Endodermal cell (in vitro differentiated cells): ENCODE data around the gene TBX15. TPM values are rescaled to one million over a fixed set of nuclear protein-coding genes. Genes with fewer than 3 reads are reported as not detected.

Experiments used
- DNase-seq: peaks from one replicate; pipeline ENCODE4 v3.0.0-alpha.2; 2017
- H3K27ac ChIP-seq: 2 replicates; pipeline ENCODE4 v1.5.1; 2013; ENCODE audit warnings: mild to moderate bottlenecking, low read depth, low read length, moderate library complexity
- H3K27me3 ChIP-seq: 2 replicates; pipeline ENCODE4 v1.6.1; 2013; ENCODE audit warnings: mild to moderate bottlenecking, low read length, moderate library complexity; ENCODE audit not compliant: insufficient read depth, control insufficient read depth, poor library complexity, severe bottlenecking
- H3K36me3 ChIP-seq: 2 replicates; pipeline ENCODE4 v1.7.0; 2013; ENCODE audit warnings: mild to moderate bottlenecking, low read length, moderate library complexity; ENCODE audit not compliant: control insufficient read depth, insufficient read depth
- H3K4me1 ChIP-seq: one replicate; pipeline ENCODE4 v1.7.0; 2013; ENCODE audit warnings: low read length; ENCODE audit not compliant: control insufficient read depth, insufficient read depth
- H3K4me3 ChIP-seq: 2 replicates; pipeline ENCODE4 v1.5.1; 2013; ENCODE audit warnings: mild to moderate bottlenecking, low read length, moderate library complexity
- H3K9ac ChIP-seq: 2 replicates; pipeline ENCODE4 v1.6.1; 2013; ENCODE audit warnings: mild to moderate bottlenecking, low read length, moderate library complexity; ENCODE audit not compliant: poor library complexity, severe bottlenecking; ENCODE audit errors: extremely low read depth
- H3K9me3 ChIP-seq: 2 replicates; pipeline ENCODE4 v1.6.1; 2013; ENCODE audit warnings: mild to moderate bottlenecking, low read length, moderate library complexity; ENCODE audit not compliant: control insufficient read depth
- H3K27ac Mint-ChIP-seq: 2 replicates; pipeline ENCODE4 v1.8.0; 2020; ENCODE audit warnings: mixed read lengths
- H3K27me3 Mint-ChIP-seq: 2 replicates; pipeline ENCODE4 v1.8.0; 2021; ENCODE audit warnings: mild to moderate bottlenecking, mixed read lengths; ENCODE audit not compliant: insufficient read depth
- H3K36me3 Mint-ChIP-seq: 2 replicates; pipeline ENCODE4 v1.8.0; 2020; ENCODE audit warnings: low read depth, mixed read lengths
- H3K4me1 Mint-ChIP-seq: 2 replicates; pipeline ENCODE4 v1.8.0; 2020; ENCODE audit warnings: mixed read lengths
- H3K4me3 Mint-ChIP-seq: 2 replicates; pipeline ENCODE4 v1.8.0; 2020; ENCODE audit warnings: mild to moderate bottlenecking, moderate library complexity, mixed read lengths
- H3K9me3 Mint-ChIP-seq: 2 replicates; pipeline ENCODE4 v1.8.0; 2020; ENCODE audit warnings: mild to moderate bottlenecking, mixed read lengths
- CTCF ChIP-seq: fragments of 200-600 bp; sonication (generic); conservative IDR thresholded peaks from 2 replicates; pipeline ENCODE4 v1.5.0; 2021; ENCODE audit warnings: antibody characterized with exemption, mild to moderate bottlenecking
- WGBS, 2 experiments: methylation state at CpG; one replicate each; pipeline versions ENCODE4 v1.1.5 to v1.1.7; 2013; ENCODE audit warnings: missing lambda C conversion rate in 2 of 2, mixed read lengths in 1 of 2; ENCODE audit not compliant: insufficient coverage in 1 of 2, insufficient read length in 1 of 2; 5-methylcytosine and 5-hydroxymethylcytosine counted together
- total RNA-seq, 2 donors: library from RNA; stranded (reverse); fragmentation: NEBNext Ultra II Directional in 1 of 2; extraction: Animal tissue kit (Norgen Biotek cat#: 25700) in 1 of 2; gene quantifications; 2 replicates in 1 of 2; 3 replicates in 1 of 2; pipeline ENCODE4 v1.2.1, GENCODE V29; 2021

TBX15 gene
- total RNA-seq, 2 donors from 2014 or later = 0.09 TPM; not detected in 1

- Mint-ChIP-seq H3K36me3 (no peaks in the 10 kb centered on the region), H3K27me3 (peaks cover 100% of the 10 kb centered on the region), H3K9me3 (no peaks in the 10 kb centered on the region), H3K4me3 (peak overlapping the region; percentile 38), H3K27ac (no peak overlapping the region), H3K4me1 (peaks cover 34% of the 10 kb centered on the region)
- peaks cover 2% of the 10 kb centered on the region for H3K4me1 ChIP-seq
- TF ChIP-seq CTCF = no peak
- no peak overlapping the region for H3K9ac ChIP-seq
- H3K27ac ChIP-seq = no peak overlapping the region
- no peaks in the 10 kb centered on the region for H3K9me3 ChIP-seq
- peaks cover 100% of the 10 kb centered on the region for H3K27me3 ChIP-seq
- H3K4me3 ChIP-seq = no peak overlapping the region
- DNase-seq = no peak
- H3K36me3 ChIP-seq = no peaks in the 10 kb centered on the region
- 56 to 88% methylated on average over 19 to 26 of the region's 26 CpGs for WGBS, 2 experiments
These were observed 5.2 kb downstream of the TBX15 start for GRCh38 chr1:118982821-118983557.

DNA sequence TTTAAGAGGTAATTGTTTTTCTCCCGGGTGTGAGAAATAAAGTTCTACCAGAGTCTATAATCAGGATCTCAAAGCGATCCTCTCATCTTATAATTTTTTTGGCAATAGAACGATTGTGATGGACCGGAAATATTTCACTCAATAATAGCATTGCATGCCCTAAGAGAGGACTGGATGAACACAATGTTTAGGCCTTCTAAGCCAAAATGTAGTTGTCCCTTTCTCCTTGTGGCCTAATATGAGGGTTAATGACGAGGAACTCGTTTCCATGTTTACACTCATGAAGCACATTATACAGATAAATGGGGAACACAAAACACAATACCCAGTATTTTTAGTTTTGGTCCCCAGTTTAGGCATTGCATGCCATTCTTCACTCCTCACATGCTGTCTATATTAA is 5.9 kb downstream of the TBX15 start:
- no peak for DNase-seq
- no peak overlapping the region for H3K27ac Mint-ChIP-seq
- Histone ChIP-seq H3K27me3 (peaks cover 100% of the 10 kb centered on the region), H3K4me1 (peaks cover 2% of the 10 kb centered on the region), H3K9me3 (no peaks in the 10 kb centered on the region), H3K27ac (no peak overlapping the region), H3K9ac (no peak overlapping the region), H3K36me3 (no peaks in the 10 kb centered on the region), H3K4me3 (no peak overlapping the region)
- H3K27me3 Mint-ChIP-seq = peaks cover 100% of the 10 kb centered on the region
- no peaks in the 10 kb centered on the region for H3K36me3 Mint-ChIP-seq
- TF ChIP-seq CTCF = no peak
- 92 to 98% methylated on average over 5 to 6 of the region's 6 CpGs for WGBS, 2 experiments
- H3K4me1 Mint-ChIP-seq = peaks cover 33% of the 10 kb centered on the region
- no peaks in the 10 kb centered on the region for H3K9me3 Mint-ChIP-seq
- no peak overlapping the region for H3K4me3 Mint-ChIP-seq

DNA sequence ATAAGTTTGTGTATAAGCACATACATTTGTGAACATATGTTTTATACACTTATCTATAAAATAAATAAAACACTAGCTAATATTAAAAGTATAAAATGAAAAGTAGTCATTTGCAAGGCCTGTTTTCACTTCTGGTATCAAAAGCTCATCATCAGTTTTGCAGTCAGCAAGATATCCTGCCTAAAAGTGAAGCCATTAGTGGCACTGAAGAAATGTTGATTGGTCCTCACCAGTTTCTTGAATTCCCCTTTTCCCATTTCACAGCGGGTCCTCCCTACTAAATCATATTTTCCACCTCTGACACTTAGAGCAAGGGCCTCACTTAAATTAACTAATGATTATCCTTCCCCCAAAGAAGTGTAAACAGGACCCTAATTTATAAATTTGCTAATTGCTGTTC is 6.7 kb downstream of the TBX15 start:
- no peak overlapping the region for H3K27ac Mint-ChIP-seq
- no peaks in the 10 kb centered on the region for H3K36me3 ChIP-seq
- no peak overlapping the region for H3K27ac ChIP-seq
- H3K4me3 Mint-ChIP-seq = no peak overlapping the region
- H3K36me3 Mint-ChIP-seq = no peaks in the 10 kb centered on the region
- H3K27me3 Mint-ChIP-seq = peaks cover 100% of the 10 kb centered on the region
- peaks cover 31% of the 10 kb centered on the region for H3K4me1 Mint-ChIP-seq
- no peak overlapping the region for H3K9ac ChIP-seq
- WGBS, 2 experiments = 79 to 100% methylated on average over 1 of the region's 1 CpG
- H3K4me3 ChIP-seq = no peak overlapping the region
- H3K27me3 ChIP-seq = peaks cover 96% of the 10 kb centered on the region
- no peaks in the 10 kb centered on the region for H3K9me3 Mint-ChIP-seq
- TF ChIP-seq CTCF = no peak
- H3K4me1 ChIP-seq = no peaks in the 10 kb centered on the region
- H3K9me3 ChIP-seq = no peaks in the 10 kb centered on the region
- no peak for DNase-seq
